Right ventricle myocardium inferior (tissue), 1 donor: ENCODE results near the gene SOCS3. TPM values are rescaled to one million over a fixed set of nuclear protein-coding genes. Genes with fewer than 3 reads are reported as not detected.

ENCODE experiments used
- ATAC-seq: fragments of 200-7000 bp; cut with Tn5 transposase; one replicate; pipeline ENCODE4 v1.9.1; 2020; ENCODE audit warnings: mild to moderate bottlenecking, moderate library complexity
- DNase-seq: peaks from one replicate; pipeline ENCODE4 v3.0.0; 2021; ENCODE audit errors: missing footprints
- intact Hi-C: fragments of 100-400 bp; cut with DNase I; formaldehyde crosslinking; loops from one replicate; pipeline ENCODE4 v1.11.0; 2022
- total RNA-seq: library from RNA; stranded (reverse); fragmentation: NEBNext Ultra II Directional; extraction: Animal tissue kit (Norgen Biotek cat#: 25700); gene quantifications from one replicate; pipeline ENCODE4 v1.2.1, GENCODE V29; 2021
- donor health status: DM: no; HTN: yes; CAD: no; lungs with severe emphysema.

Gene SOCS3
- total RNA-seq, 1 donor from 2014 or later: 12.2 TPM

DNA sequence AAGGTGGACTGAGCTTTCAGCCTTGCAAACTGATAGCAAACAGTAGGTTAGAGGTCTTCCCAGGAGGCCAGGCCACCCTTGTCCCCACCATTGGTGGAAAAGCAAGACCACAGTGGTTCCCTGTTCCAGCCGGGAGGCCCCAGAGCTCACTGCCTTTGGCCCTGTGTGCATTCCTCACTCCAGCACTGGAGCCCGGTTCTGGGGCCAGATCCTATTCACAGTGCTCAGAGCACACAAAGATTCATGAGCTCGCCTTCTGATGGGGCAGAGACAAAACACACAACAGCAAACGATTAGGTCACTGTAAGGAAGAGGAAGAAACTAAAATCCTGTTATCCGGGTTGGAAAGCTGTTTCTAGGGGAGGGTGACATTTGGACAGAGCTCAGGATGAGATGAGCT is 13.0 kb upstream of the SOCS3 start:
- intact Hi-C loops: no loop called here
- ATAC-seq (no peak), DNase-seq (no peak)

DNA sequence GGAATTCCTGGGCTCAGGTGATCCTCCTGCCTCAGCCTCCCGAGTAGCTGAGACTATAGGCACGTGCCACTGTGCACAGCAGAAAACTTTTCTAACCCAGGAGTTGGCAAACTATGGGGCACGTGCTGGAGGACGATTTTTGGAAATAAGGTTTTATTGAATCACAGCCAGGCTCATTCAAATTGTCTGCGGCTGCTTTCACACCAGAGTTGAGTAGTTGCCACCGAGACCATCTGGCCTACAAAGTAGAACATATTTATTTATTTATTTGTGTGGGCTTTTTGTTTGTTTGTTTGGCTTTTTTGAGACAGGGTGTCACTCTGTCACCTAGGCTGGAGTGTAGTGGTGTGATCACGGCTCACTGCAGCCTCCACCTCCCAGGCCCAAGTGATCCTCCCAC is 11.2 kb upstream of the SOCS3 start:
- DNase-seq: no peak
- ATAC-seq: no peak
- intact Hi-C loops: no loop called here

DNA sequence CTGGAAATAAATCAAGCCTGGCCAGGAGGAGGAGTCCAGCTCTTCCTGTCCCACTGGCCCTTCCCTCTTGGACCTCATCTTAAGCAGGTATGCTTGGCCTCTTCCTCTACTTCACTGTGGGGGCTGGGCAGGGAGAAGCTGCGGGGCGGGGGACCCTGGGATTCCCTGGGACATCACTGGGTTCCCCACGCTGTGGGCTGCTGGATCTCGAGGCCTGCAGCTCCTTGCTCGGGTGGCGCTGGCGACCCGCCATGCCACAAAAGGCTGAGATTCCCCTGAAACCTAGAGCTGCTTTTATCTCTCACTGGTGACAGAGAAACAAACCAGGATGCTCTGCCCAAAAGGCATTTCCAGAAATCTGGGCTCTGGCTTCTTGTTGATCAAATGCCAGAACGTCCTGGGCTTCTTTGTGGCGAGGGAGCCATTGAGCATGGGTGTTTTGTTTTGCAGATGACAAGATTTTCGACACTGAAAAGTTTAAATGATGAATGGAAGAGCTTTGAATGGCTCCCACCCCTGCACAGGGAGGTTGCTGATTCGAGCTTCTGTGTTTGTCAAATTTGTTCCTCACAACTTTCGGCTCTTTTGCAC is 10.0 kb upstream of the SOCS3 start:
- DNase-seq (no peak), ATAC-seq (no peak)
- intact Hi-C loops: no loop called here

DNA sequence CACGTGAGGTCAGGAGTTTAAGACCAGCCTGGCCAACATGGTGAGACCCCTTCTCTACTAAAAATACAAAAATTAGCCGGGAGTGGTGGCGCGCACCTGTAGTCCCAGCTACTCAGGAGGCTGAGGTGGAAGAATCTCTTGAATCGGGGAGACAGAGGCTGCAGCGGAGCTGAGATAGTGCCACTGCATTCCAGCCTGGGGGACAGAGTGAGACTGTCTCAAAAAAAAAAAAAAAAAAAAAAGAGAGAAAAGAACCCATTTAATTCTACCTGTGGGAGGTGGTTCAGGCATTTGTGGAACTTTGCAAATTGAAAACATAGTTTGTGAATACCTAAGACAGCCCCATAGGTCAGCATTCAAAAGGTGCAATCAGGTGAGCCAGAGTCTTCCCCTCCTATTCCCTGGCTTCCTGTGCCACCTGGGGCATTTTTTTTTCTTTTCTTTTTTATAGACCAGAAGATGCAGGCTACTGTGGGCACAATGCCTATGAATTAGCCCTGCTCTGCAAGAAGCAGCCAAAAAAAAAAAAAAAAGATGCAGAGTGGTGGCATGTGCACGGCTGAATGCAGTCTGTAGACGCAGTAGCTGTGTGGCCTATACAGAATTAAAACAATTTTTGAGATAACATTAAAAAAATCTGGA is 9.1 kb upstream of the SOCS3 start:
- no peak for ATAC-seq
- intact Hi-C loops: no loop called here

DNA sequence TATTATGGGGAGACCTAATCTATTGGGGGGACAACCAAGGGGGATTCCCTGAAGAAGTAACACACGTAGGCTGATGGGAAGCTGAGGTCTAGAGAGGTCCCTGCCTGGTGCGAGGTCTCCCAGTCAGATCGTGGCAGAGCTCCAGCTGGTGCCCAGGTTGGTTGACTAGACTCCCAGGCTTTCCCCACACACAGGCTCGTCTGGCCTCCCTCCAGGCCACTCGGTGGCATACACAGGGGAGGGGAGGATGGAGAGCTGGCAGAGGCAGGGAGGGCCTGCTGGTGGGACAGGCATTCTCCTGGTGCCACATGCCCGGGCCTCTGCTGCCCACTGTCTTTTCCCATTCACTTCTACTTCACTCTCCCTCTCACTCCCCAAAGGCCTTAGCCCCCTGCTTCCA is 8.5 kb upstream of the SOCS3 start:
- no peak for DNase-seq
- no peak for ATAC-seq
- intact Hi-C loops: no loop called here

More for the DNA sequence above, 9.1 kb upstream of the SOCS3 start:
- no peak for DNase-seq

DNA sequence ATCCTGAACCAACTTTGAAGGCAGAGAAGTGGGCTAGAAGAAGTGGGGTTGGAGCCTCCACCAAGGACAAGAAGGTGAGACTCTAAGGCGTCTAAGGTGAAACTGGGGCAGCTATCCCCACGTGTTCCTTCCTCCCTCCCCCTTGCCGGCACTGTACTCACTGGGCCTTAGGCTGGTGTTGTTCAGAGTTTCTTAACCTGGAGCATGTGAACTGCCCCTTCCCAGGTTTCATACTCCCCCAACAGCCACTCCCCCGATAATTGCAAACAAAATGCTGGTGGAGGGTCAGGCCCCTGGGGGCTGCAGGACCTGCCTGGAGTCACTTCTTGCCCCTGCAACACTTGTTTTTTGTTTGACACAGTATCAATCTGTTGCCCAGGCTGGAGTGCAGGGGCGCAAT is 7.3 kb upstream of the SOCS3 start:
- intact Hi-C loops: no loop called here
- ATAC-seq: no peak
- no peak for DNase-seq

DNA sequence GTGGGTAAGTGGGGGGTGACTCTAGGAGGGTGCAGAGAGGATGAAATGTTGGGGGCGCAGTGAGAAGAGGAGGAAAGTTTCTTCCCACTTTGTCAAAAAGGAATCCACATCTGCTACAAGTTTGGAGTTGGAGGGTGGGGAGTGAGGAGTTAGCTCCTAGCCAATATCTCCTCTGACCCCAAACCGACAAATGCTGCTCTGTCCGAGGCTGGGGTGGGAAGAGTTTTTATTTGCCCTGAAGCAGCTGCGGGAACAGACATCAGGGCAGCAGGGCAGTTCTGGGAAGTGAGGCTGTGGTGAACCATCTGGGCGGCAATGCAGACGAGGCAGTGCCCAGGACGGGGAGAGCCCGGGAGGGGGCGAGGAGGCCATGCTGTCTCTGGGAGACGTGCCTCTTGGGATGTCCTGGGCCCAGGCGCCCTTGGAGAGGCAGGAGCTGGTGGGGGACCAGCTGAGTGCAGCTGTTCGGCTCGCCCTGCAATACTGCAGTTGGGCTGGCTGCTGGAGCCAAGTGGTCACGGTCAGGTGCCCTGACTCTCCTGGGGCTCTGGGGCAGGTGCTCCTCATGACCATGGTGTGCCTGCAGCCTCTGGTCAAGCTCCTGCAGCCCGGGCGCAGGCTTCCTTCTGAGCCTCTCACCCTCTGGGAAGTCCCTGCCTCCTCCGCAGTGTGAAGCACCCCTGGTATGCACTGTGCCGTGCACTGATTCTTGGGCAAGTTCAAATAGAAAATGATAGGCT is 6.4 kb upstream of the SOCS3 start:
- peak; percentile 35 for ATAC-seq
- intact Hi-C loops: no loop called here
- no peak for DNase-seq

DNA sequence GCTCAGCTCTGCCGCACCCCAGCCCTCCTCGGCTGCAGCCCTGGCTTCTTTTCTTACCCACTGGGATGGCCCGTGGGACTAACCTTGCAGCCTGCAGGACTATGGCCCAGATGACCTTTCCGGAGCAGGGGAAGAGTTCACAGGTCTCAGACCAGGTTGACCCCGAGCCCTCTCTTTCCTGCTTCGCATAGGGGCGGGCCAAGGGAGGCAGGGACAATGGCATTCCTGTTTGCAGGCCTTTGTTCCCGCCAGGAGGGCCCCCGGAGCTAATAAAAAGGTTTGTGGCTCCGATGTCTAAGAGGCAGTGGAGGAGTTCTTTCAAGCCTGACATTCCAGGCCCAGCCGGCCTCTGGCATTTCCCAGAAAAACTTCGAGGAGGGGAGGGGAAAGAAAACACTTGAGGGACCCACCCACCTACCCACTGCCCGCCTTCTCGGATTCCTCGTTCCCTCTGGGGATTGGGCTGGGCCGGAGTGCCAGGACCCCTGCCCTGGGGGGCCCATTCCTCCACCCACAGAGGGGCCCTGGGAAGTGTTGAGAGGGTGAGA is 5.8 kb upstream of the SOCS3 start:
- no peak for ATAC-seq
- intact Hi-C loops: no loop called here
- DNase-seq: no peak

DNA sequence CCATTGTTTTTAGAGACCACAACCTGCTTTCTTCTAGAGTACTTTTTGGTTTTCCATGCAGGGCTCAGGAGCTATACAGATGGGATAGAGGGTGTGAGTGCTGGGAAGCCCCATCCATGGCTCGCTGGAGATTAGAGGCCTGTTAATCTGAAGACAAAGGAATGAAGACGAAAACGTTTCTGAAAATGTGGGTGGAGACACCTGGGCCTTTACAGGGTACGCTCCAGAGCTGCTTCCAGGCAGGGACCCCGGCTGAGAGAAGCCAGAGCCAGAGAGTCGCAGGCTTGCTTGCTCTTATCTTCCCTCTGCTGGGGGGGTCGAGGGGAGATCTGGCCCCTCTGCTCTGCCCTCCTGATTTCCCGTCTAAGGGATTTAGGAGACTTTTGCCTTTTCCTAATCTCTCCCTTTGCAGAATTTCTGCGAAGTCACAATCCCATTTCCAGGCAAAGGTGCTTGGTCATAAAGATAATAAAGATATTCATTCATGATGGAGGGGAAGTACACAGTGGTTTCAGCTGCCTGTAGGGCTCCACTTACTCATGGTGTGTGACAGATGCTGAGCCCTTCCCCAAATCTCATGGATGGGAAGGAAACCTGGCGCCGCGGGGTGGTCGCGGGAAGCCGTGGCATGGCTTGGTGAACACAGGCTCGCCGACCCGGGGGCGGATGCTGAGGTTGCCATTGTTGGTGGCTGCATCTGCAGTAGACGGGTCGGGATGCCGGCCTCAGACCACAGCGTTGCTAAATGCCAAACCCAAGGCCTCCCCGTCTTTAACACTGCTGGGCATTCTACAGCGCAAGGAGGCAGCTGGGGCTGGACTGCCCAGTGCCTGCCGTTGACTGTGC is 4.8 kb upstream of the SOCS3 start:
- intact Hi-C loops: no loop called here
- DNase-seq (no peak), ATAC-seq (no peak)

DNA sequence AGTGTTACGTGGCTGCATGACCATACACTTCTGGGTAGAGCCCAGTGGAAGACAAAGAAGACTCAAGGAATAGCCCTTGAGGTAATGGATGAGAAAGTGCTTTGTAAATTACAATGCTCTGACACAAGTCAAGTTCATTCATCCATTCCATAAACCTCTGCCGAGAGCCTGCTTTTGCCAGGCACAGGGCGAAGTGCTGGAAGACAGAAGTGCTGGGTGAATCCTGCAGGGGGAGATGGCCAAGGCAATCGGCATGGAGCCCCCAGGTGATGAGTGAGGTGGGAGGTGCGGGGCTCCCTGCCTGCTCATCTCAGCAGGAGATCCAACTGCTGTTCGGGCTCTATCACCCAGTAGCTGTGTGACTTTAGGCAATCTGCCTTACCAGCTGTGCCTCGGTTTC is 2.8 kb upstream of the SOCS3 start:
- DNase-seq (no peak), ATAC-seq (no peak)
- intact Hi-C loops: no loop called here

DNA sequence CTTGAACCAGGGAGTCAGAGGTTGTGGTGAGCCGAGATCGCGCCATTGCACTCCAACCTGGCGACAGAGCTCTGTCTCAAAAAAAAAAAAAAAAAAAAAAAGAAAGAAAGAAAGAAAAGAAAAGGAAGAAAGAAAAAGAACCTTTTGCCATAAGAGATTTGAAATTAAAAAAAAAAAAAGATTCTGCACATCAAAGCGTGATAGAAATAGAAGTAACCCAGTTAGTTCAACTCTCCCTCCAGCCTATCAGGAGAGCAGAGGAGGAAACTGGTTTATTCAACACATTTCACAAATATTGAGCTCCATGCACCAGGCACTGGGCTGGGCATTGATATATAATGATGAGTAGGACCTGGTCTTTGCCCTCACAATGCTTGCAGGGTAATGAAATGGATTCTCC is 2.4 kb upstream of the SOCS3 start:
- no peak for DNase-seq
- ATAC-seq: no peak
- intact Hi-C loops: no loop called here

DNA sequence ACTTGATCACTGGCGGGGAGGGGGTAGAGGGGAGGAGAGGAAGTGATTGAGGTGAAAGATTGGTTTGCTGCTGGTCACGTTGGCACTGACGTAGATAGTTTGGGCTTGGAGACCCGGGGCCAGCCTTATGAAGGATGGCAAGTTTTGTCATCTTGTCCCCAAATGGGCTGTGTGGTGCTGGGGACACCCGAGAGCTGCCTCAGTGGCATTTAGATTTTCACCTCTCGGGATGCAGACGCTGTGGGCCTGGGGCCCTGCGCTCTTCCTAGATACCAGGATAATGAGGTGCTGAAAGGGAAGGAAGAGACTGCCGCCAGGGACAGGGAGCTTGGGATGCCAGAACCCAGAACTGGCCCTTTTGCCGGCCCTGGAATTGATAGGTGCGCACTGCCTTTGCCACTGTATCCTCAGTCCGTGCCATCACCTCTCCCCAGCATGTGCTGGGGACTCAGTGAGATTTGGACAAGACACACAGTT is 1.4 kb upstream of the SOCS3 start:
- DNase-seq (no peak), ATAC-seq (no peak)
- intact Hi-C loops: loop anchor here (2.0 kb wide), 1 partner anchor 16 kb away; no protein-coding TSS in a partner anchor

DNA sequence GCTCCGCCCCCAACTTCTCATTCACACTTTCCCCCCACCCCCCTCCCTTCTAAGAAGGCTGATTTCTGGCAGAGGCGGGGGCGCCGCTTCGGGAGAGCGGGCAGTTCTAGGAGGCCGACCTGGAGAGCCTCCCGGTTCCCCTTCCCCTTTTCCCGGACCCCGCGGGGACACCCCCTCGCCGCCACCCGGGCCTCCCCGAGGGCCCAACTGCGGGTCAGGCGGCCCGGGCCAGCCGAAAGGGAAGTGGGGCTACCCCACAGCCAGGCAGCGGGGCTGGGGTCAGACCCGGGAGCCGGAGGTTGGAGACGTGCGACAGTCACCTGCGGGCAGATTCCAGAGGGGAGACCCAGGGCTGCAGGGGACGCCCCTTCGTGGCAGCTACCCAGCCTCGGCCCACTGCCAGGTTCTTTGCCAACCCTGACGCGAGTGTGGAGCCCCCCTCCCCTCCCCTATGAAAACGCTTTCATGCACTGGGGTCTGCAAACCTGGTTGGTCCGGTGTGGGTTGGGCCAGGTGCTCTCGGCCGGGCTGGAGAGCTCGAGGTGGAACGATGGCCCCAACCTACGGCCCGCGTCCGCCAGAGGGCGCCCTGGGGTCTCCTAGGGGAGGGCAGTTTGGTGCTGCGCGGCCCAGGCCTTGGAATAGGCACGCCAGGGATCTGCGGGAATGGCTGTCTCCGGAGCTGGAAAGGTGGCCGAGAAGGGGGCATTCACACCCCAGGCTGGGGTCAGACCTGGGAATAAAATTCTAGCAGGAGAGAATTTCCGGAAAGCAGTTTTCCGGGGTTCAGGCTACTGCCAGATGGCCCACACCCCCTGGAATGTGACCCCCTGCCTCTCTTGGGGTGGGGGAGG is 721 bp upstream of the SOCS3 start:
- intact Hi-C loops: loop anchor here (1.0 to 2.0 kb wide), 3 partner anchors 16 to 68 kb away; no protein-coding TSS in a partner anchor
- ATAC-seq: peak; percentile 72
- peak; percentile 96 for DNase-seq

DNA sequence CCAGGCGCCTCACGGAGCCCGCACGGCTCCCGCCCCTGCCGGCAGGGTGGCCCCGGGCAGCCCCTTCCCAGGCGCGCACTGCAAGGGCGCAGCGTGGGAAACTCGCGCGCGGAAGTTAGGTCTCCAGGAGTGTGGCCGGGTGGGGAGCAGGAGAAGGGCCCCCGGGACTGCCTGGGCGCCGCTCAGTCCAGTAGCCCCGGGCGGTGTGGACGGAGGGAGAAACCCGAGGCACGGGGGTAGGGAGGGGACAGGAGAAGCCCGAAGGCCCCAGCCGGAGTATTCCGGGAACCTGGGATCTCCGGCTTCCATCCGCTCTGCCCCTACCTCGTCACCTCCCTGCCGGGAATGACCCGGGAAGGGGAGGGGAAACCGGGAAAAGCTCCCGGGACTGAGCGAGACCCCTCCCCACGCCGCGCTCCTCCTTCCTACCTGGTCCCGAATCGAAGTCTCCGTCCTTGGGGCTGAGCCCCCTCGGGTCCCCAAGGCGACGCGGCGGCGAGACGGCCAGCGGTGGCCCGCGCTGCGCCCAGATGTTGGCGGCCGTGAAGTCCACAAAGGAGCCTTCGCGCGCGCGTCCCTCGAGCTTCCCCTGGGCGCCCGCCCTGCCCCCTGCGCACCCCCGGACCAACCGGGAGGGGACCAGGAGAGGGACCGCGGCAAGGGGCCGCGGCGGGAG is 418 bp downstream of the SOCS3 start:
- DNase-seq (peak; percentile 72), ATAC-seq (peak; percentile 17)
- intact Hi-C loops: loop anchor here (2.0 kb wide), 1 partner anchor 45 kb away; no protein-coding TSS in a partner anchor

DNA sequence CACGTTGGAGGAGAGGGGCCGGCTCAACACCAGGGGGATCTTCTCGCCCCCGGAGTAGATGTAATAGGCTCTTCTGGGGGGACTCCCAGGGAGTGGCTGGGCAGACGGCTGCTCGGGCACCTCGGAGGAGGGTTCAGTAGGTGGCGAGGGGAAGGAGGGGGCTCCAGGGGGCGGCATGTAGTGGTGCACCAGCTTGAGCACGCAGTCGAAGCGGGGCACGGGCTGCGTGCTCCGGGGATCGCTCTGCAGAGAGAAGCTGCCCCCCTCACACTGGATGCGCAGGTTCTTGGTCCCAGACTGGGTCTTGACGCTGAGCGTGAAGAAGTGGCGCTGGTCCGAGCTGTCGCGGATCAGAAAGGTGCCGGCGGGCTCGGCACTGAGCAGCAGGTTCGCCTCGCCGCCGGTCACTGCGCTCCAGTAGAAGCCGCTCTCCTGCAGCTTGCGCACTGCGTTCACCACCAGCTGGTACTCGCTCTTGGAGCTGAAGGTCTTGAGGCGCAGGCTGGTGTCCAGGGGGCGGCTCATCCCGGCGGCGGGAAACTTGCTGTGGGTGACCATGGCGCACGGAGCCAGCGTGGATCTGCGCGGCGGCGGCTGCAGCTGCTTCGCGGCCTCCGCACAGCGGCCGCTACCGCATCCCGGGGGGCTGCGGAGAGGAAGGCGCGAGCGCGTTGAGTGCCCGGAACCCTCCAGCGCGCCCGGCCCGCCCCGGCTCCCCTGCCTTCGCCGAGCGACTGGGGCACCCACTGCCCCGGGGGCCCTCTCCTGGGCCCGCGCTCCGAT is 1.1 kb downstream of the SOCS3 start:
- intact Hi-C loops: loop anchor here (2.0 kb wide), 1 partner anchor 44 kb away; no protein-coding TSS in a partner anchor
- DNase-seq (peak; percentile 75), ATAC-seq (no peak)

DNA sequence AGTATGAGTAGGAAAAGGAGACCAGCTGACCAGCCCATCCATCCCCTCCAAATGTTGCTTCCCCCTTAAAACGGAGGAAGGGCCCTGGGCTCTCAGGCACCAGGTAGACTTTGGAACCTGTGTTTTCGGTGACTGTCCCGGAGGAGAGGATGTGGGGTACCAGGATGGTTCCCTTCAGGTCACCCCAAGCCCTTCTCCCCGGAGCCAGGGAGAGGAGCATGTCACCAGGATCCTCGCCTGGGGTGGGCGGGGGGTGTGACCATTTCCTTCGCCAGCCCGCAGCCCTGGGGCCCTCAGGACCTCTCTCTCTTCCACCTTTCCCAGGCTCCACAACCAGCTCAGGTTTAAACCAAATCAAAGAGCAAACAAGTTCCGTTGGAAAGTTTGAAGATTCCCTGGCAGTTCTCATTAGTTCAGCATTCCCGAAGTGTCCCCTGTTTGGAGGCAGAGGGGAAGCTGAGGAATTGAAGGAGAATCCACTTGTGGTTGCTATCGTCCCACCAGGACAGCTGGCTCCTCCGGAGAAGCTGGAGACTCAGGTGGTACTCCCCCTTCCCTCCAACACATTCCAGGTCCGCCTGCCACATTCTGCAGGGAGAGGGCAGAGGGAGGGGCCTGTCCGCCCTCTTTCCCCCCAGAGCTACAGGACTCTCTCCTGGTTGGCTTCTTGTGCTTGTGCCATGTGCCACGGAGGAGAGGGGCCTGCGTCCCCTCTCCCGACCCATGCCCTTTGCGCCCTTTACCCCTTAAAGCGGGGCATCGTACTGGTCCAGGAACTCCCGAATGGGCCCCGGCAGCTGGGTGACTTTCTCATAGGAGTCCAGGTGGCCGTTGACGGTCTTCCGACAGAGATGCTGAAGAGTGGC is 2.0 kb downstream of the SOCS3 start:
- ATAC-seq (no peak), DNase-seq (no peak)
- intact Hi-C loops: loop anchor here (2.0 kb wide), 1 partner anchor 43 kb away; no protein-coding TSS in a partner anchor
